ENCODE measurements around the gene CCNY. TPM values are rescaled to one million over a fixed set of nuclear protein-coding genes. Genes with fewer than 3 reads are reported as not detected.

CCNY gene
- total RNA-seq, 2 donors from 2014 or later: 31.6 to 54.0 TPM

DNA sequence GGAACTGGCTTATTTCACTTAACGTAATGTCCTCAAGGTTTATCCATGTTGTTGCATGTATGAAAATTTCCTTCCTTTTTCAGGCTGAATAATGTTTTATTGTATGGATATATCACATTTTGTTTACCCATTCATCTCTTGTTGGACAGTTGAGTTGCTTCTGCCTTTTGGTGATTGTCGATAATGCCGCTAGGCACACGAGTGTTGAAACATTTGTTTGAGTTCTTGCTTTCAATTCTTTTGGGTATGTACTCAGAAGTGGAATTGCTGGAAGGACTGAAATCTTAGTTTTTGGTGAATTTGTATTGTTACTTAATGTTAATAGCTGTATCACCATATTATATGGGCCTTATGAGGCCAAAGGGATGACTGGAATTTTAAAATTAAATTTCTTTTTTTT, 23.6 kb downstream of the CCNY start:
- 96% methylated on average over 4 of the region's 4 CpGs for WGBS

DNA sequence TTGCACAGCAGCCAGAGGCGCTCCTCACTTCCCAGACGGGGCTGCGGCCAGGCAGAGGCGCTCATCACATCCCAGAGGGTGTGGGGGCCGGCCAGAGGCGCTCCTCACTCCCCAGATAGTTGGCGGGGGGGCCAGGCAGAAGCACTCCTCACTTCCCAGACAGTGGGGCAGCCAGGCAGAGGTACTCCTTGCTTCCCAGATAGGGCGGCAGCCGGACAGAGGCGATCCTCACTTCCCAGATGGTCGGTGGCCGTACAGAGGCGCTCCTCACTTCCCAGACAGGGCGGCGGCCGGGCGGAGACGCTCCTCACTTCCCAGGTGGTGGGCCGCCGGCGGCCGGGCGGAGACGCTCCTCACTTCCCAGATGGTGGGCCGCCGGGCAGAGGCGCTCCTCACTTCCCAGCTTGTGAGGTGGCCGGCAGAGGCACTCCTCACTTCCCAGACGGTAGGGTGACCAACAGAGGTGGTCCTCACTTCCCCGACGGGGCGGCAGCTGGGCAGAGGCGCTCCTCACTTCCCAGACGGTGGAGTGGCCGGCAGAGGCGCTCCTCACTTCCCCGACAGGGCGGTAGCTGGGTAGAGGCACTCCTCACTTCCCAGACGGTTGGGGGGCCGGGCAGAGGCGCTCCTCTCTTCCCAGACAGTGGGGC, 26.5 kb downstream of the CCNY start:
- Histone ChIP-seq H3K4me3 (no peak overlapping the region), H3K4me1 (replicated peaks) (no peaks in the 10 kb centered on the region), H3K9me3 (no peaks in the 10 kb centered on the region), H3K27me3 (replicated peaks; ENCODE audit: insufficient read depth) (no peaks in the 10 kb centered on the region), H3K36me3 (no peaks in the 10 kb centered on the region), H3K27ac (no peak overlapping the region)
- TF ChIP-seq POLR2A (IDR thresholded peaks at IDR 0.05): no peak
- TF ChIP-seq, protein P1, sequence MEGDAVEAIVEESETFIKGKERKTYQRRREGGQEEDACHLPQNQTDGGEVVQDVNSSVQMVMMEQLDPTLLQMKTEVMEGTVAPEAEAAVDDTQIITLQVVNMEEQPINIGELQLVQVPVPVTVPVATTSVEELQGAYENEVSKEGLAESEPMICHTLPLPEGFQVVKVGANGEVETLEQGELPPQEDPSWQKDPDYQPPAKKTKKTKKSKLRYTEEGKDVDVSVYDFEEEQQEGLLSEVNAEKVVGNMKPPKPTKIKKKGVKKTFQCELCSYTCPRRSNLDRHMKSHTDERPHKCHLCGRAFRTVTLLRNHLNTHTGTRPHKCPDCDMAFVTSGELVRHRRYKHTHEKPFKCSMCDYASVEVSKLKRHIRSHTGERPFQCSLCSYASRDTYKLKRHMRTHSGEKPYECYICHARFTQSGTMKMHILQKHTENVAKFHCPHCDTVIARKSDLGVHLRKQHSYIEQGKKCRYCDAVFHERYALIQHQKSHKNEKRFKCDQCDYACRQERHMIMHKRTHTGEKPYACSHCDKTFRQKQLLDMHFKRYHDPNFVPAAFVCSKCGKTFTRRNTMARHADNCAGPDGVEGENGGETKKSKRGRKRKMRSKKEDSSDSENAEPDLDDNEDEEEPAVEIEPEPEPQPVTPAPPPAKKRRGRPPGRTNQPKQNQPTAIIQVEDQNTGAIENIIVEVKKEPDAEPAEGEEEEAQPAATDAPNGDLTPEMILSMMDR (IDR thresholded peaks at IDR 0.05): no peak
- TF ChIP-seq POLR2AphosphoS5 (IDR thresholded peaks at IDR 0.05): no peak
- intact Hi-C loops (cut with DNase I): no loop called here
- no peak for DNase-seq (ENCODE audit: low spot score)
- 95% methylated on average over 38 of the region's 41 CpGs for WGBS

More for the DNA sequence above, 23.6 kb downstream of the CCNY start:
- intact Hi-C loops (cut with DNase I): no loop called here
- H3K36me3 ChIP-seq: no peaks in the 10 kb centered on the region
- TF ChIP-seq POLR2AphosphoS5 (IDR thresholded peaks at IDR 0.05) (no peak), POLR2A (IDR thresholded peaks at IDR 0.05) (no peak)
- TF ChIP-seq, protein P1 (IDR thresholded peaks at IDR 0.05): no peak
- H3K27me3 ChIP-seq (replicated peaks; ENCODE audit: insufficient read depth): no peaks in the 10 kb centered on the region
- H3K27ac ChIP-seq: no peak overlapping the region
- H3K4me3 ChIP-seq: no peak overlapping the region
- H3K9me3 ChIP-seq: no peaks in the 10 kb centered on the region
- no peaks in the 10 kb centered on the region for H3K4me1 ChIP-seq (replicated peaks)
- DNase-seq (ENCODE audit: low spot score): no peak

DNA sequence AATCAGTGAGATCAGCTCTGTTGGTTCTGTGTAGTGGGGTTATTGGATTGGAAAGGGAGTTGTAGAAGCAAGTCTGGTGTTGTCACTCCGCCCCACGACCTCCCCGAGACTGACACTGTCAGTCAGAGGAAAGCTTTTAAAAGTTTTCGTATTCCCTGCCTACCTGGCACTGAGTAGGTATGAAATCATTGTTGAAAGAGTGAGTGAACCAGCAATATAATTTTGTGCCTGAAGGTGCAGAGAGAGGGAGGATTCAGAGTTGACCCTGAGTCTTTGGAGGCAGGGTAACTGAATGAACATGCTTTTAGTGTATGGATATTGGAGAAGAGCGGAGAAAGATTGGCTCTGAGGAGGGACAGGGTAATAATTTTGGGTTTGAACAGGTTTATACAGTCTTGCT, 27.3 kb downstream of the CCNY start:
- Histone ChIP-seq H3K27me3 (replicated peaks; ENCODE audit: insufficient read depth) (no peaks in the 10 kb centered on the region), H3K4me1 (replicated peaks) (no peaks in the 10 kb centered on the region), H3K4me3 (no peak overlapping the region), H3K36me3 (no peaks in the 10 kb centered on the region), H3K27ac (no peak overlapping the region), H3K9me3 (no peaks in the 10 kb centered on the region)
- TF ChIP-seq POLR2A (IDR thresholded peaks at IDR 0.05) (no peak), POLR2AphosphoS5 (IDR thresholded peaks at IDR 0.05) (no peak)
- TF ChIP-seq, protein P1 (IDR thresholded peaks at IDR 0.05): no peak
- intact Hi-C loops (cut with DNase I): no loop called here
- 98% methylated on average over 5 of the region's 5 CpGs for WGBS
- no peak for DNase-seq (ENCODE audit: low spot score)

DNA sequence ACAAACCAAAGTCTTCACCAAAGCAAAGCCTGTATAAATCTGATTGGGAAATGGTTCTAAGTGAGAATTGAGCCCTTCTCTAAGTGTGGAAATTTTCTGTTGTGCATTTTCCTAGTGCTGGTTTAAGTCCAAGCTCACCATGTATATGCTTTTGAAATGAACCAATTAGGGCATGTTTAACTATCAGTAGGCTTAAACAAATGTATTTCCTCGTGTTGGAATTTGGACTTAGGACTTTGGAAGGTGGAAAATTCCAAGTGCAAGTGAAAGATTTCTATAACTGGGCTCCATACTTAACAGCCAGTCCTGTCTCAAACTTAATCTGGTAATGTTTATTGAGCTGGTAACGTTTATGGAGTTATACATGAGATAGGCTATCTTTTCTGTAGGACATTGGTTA, 28.5 kb downstream of the CCNY start:
- peaks cover 3% of the 10 kb centered on the region for H3K4me1 ChIP-seq (replicated peaks)
- H3K4me3 ChIP-seq: no peak overlapping the region
- WGBS: 52% methylated on average over 2 of the region's 2 CpGs
- intact Hi-C loops (cut with DNase I): no loop called here
- DNase-seq (ENCODE audit: low spot score): no peak
- H3K36me3 ChIP-seq: no peaks in the 10 kb centered on the region
- TF ChIP-seq POLR2A (IDR thresholded peaks at IDR 0.05): no peak
- TF ChIP-seq, protein P1 (IDR thresholded peaks at IDR 0.05): no peak
- no peak for TF ChIP-seq POLR2AphosphoS5 (IDR thresholded peaks at IDR 0.05)
- no peak overlapping the region for H3K27ac ChIP-seq
- no peaks in the 10 kb centered on the region for H3K9me3 ChIP-seq
- no peaks in the 10 kb centered on the region for H3K27me3 ChIP-seq (replicated peaks; ENCODE audit: insufficient read depth)

DNA sequence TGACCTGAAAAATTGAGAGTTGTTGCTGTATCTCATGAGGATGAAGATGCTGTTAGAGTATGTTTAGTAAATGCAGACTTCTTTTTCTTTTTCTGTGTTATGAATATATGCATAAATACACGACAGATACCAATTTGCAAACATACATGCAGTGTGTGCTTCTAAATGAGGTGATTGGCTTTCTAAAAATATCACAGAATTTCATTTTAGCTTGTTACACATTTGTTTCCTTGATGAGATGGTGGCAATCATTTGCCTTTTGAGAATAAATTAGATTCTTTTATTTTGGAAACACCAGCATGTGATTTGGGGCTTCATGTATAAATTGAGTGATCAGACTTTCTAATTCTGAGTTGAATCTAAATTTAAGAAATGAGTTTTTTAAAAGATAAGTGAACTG, 29.7 kb downstream of the CCNY start:
- WGBS: 93% methylated on average over 1 of the region's 1 CpG

More for the DNA sequence above, 29.7 kb downstream of the CCNY start:
- H3K4me1 ChIP-seq (replicated peaks): peaks cover 3% of the 10 kb centered on the region
- no peak for DNase-seq (ENCODE audit: low spot score)
- no peak for TF ChIP-seq POLR2A (IDR thresholded peaks at IDR 0.05)
- TF ChIP-seq POLR2AphosphoS5 (IDR thresholded peaks at IDR 0.05): no peak
- TF ChIP-seq, protein P1 (IDR thresholded peaks at IDR 0.05): no peak
- H3K9me3 ChIP-seq: no peaks in the 10 kb centered on the region
- intact Hi-C loops (cut with DNase I): no loop called here
- no peak overlapping the region for H3K4me3 ChIP-seq
- H3K27ac ChIP-seq: no peak overlapping the region
- H3K27me3 ChIP-seq (replicated peaks; ENCODE audit: insufficient read depth): no peaks in the 10 kb centered on the region
- H3K36me3 ChIP-seq: no peaks in the 10 kb centered on the region

Measured in prostate gland (tissue), 2 donors.